ENCODE results near the gene NKX2-2. TPM values are rescaled to one million over a fixed set of nuclear protein-coding genes. Genes with fewer than 3 reads are reported as not detected.

The NKX2-2 gene
- total and polyA plus RNA-seq, 2 of the 8 experiments (the other 6 are each of a cell fraction or from before 2014, with no cell fraction given): not detected

GRCh38 chr20:21539512-21539911, 25.6 kb upstream of the NKX2-2 start:
- H3K9me3 ChIP-seq (ENCODE audit: insufficient read depth in 2 of 2, low read depth in 1 of 2, low read length in 1 of 2): no peaks in the 10 kb centered on the region
- H2BK120ac ChIP-seq (replicated peaks; ENCODE audit: low read depth, low read length): no peak overlapping the region
- no peak overlapping the region for H3K9ac ChIP-seq (replicated peaks in 1 of 4; ENCODE audit: extremely low read depth in 1 of 4, low read depth in 3 of 4, low read length in 3 of 4)
- peaks cover 0 to under 1% (median 0%) of the 10 kb centered on the region in 4 experiments; a peak in 1 of 7 replicates for H3K4me1 ChIP-seq (replicated peaks in 1 of 4; ENCODE audit: control insufficient read depth in 3 of 4, insufficient read depth in 4 of 4, low read length in 3 of 4)
- no peak overlapping the region for H3K27ac ChIP-seq (ENCODE audit: low read depth, low read length)
- H3K79me2 ChIP-seq (ENCODE audit: control insufficient read depth in 1 of 2, insufficient read depth in 2 of 2, low read length in 2 of 2): no peaks in the 10 kb centered on the region; a peak in 1 of 4 replicates
- no peak overlapping the region for H3K56ac ChIP-seq (replicated peaks; ENCODE audit: insufficient read length, low read depth, low read length)
- no peak overlapping the region for H4K5ac ChIP-seq (ENCODE audit: insufficient read length, low read depth, low read length)
- H4K8ac ChIP-seq (ENCODE audit: extremely low read depth, insufficient read depth, low read length): no peak overlapping the region
- FAIRE-seq (no peak), DNase-seq (ENCODE audit: low read depth in 1 of 2, low spot score in 2 of 2) (no peak)
- no peak overlapping the region for H2BK20ac ChIP-seq (ENCODE audit: low read length)
- H3K4me2 ChIP-seq (ENCODE audit: insufficient read depth in 1 of 2, low read depth in 2 of 2, low read length in 2 of 2): no peak overlapping the region
- ChIA-PET POLR2A (ENCODE audit: partially characterized antibody) (no interaction called here), CTCF (ENCODE audit: partially characterized antibody) (no interaction called here)
- no peak overlapping the region for H4K91ac ChIP-seq (replicated peaks; ENCODE audit: insufficient read length, low read length)
- no peaks in the 10 kb centered on the region for H3K27me3 ChIP-seq (replicated peaks in 1 of 4; ENCODE audit: control insufficient read depth in 3 of 4, extremely low read depth in 1 of 4, insufficient read depth in 3 of 4, low read length in 3 of 4)
- no peaks in the 10 kb centered on the region for H3K36me3 ChIP-seq (ENCODE audit: control insufficient read depth in 2 of 4, insufficient read depth in 4 of 4, low read length in 3 of 4)
- no peak overlapping the region for H3K18ac ChIP-seq (ENCODE audit: extremely low read depth, low read length)
- peaks cover 5% of the 10 kb centered on the region; the same call in 1 of the 2 replicates for H3K23me2 ChIP-seq (ENCODE audit: low read depth, low read length)
- no peak overlapping the region for H2BK12ac ChIP-seq (ENCODE audit: low read depth, low read length)
- H2BK5ac ChIP-seq (ENCODE audit: low read depth, low read length): no peak overlapping the region
- peak overlapping the region; percentile 83 for H3K23ac ChIP-seq (ENCODE audit: insufficient read length)
- H2AFZ ChIP-seq (ENCODE audit: low read length): no peak overlapping the region
- no peaks in the 10 kb centered on the region for H4K20me1 ChIP-seq (replicated peaks in 1 of 2; ENCODE audit: control insufficient read depth in 1 of 2, insufficient read depth in 2 of 2, low read length in 2 of 2)
- no peak overlapping the region for H3K4me3 ChIP-seq (ENCODE audit: extremely low read depth in 1 of 4, insufficient read depth in 2 of 4, low read depth in 3 of 4, low read length in 4 of 4)
- TF ChIP-seq SAP30 (IDR thresholded peaks at IDR 0.05; ENCODE audit: insufficient read depth, insufficient replicate concordance, low read length) (no peak), KDM5A (IDR thresholded peaks at IDR 0.05; ENCODE audit: low read length) (no peak), ASH2L (IDR thresholded peaks at IDR 0.05; ENCODE audit: low read length) (no peak), BRCA1 (IDR thresholded peaks at IDR 0.05; ENCODE audit: low read depth, low read length) (no peak), SIRT6 (IDR thresholded peaks at IDR 0.05; ENCODE audit: low read length) (no peak), JUN (IDR thresholded peaks at IDR 0.05; ENCODE audit: low read depth, low read length) (no peak), NRF1 (IDR thresholded peaks at IDR 0.05; ENCODE audit: low read depth, low read length) (no peak), CEBPB (IDR thresholded peaks at IDR 0.05; ENCODE audit: low read depth, low read length) (no peak), CHD1 (IDR thresholded peaks at IDR 0.05; ENCODE audit: low read depth, low read length) (no peak), SP1 (IDR thresholded peaks at IDR 0.05; ENCODE audit: low read depth, low read length) (no peak), POU5F1 (IDR thresholded peaks at IDR 0.05; ENCODE audit: low read depth, low read length) (no peak), CHD2 (IDR thresholded peaks at IDR 0.05; ENCODE audit: low read length) (no peak), CBX5 (IDR thresholded peaks at IDR 0.05; ENCODE audit: low read depth, low read length) (no peak), CTBP2 (IDR thresholded peaks at IDR 0.05; ENCODE audit: borderline replicate concordance, insufficient read depth, insufficient read length, low read length) (no peak)
- WGBS, 2 experiments (ENCODE audit: extremely low coverage in 1 of 2, insufficient coverage in 1 of 2, insufficient read length in 1 of 2, insufficient replicate concordance in 2 of 2, low coverage in 1 of 2, low lambda C conversion rate in 2 of 2, missing lambda C conversion rate in 1 of 2): 82% methylated on average over 3 of the region's 3 CpGs; no CpG with 5 or more reads in 1 of the 2 experiments
- H3K79me1 ChIP-seq (ENCODE audit: low read depth, low read length): no peaks in the 10 kb centered on the region
- H3K4ac ChIP-seq (replicated peaks; ENCODE audit: insufficient read length, low read depth, low read length): no peak overlapping the region
- no peak overlapping the region for H2BK15ac ChIP-seq (ENCODE audit: low read length)
- no peak overlapping the region for H3K14ac ChIP-seq (ENCODE audit: insufficient read length)
- no peak overlapping the region for H2AK5ac ChIP-seq (ENCODE audit: low read depth, low read length)
